GM12872 (cell line): Measurements from ENCODE around the gene FBXO31.

Source experiments
- CTCF ChIP-seq: IDR thresholded peaks from 3 replicates; pipeline ENCODE4 v1.5.1; 2011; ENCODE audit warnings: low read depth, mild to moderate bottlenecking, low read length, moderate library complexity; ENCODE audit not compliant: insufficient read depth

FBXO31 gene

GRCh38 chr16:87333101-87333500 is 50.5 kb downstream of the FBXO31 start:
- no peak for TF ChIP-seq CTCF

GRCh38 chr16:87332150-87332549 is 51.4 kb downstream of the FBXO31 start:
- no peak for TF ChIP-seq CTCF

- TF ChIP-seq CTCF: no peak
Observed at GRCh38 chr16:87331241-87331801, 52.3 kb downstream of the FBXO31 start.

GRCh38 chr16:87330646-87331045 is 52.9 kb downstream of the FBXO31 start:
- TF ChIP-seq CTCF: no peak

- no peak for TF ChIP-seq CTCF
Observed at GRCh38 chr16:87330257-87330624, 53.3 kb downstream of the FBXO31 start.

- no peak for TF ChIP-seq CTCF
Observed at GRCh38 chr16:87329436-87330256, 53.9 kb downstream of the FBXO31 start.

GRCh38 chr16:87328846-87329245 is 54.7 kb downstream of the FBXO31 start:
- no peak for TF ChIP-seq CTCF
